Measurements from ENCODE around the gene B4GALT5.
A peak's percentile ranks its signal among the peaks of the same experiment; 100 is the strongest.

The B4GALT5 gene

GRCh38 chr20:49595811-49596561 is 117.7 kb downstream of the B4GALT5 start:
- DNase-seq (ENCODE audit: low read depth): no peak
- no peak overlapping the region for H3K4me3 ChIP-seq (ENCODE audit: low read depth, low read length)

- H3K4me3 ChIP-seq (ENCODE audit: low read depth, low read length): no peak overlapping the region
- DNase-seq (ENCODE audit: low read depth): no peak
Observed at GRCh38 chr20:49595346-49595745, 118.3 kb downstream of the B4GALT5 start.

GRCh38 chr20:49594931-49595315 is 118.8 kb downstream of the B4GALT5 start:
- no peak for DNase-seq (ENCODE audit: low read depth)
- no peak overlapping the region for H3K4me3 ChIP-seq (ENCODE audit: low read depth, low read length)

- peak; percentile 39 for DNase-seq (ENCODE audit: low read depth)
- no peak overlapping the region for H3K4me3 ChIP-seq (ENCODE audit: low read depth, low read length)
Observed at GRCh38 chr20:49594143-49594930, 119.3 kb downstream of the B4GALT5 start.

GRCh38 chr20:49593466-49594142 is 120.1 kb downstream of the B4GALT5 start:
- DNase-seq (ENCODE audit: low read depth): no peak
- H3K4me3 ChIP-seq (ENCODE audit: low read depth, low read length): no peak overlapping the region

- DNase-seq (ENCODE audit: low read depth): no peak
- H3K4me3 ChIP-seq (ENCODE audit: low read depth, low read length): no peak overlapping the region
Observed at GRCh38 chr20:49592120-49592519, 121.6 kb downstream of the B4GALT5 start.

GRCh38 chr20:49591217-49591865 is 122.3 kb downstream of the B4GALT5 start:
- no peak for DNase-seq (ENCODE audit: low read depth)
- H3K4me3 ChIP-seq (ENCODE audit: low read depth, low read length): no peak overlapping the region

- H3K4me3 ChIP-seq (ENCODE audit: low read depth, low read length): no peak overlapping the region
- no peak for DNase-seq (ENCODE audit: low read depth)
Observed at GRCh38 chr20:49590163-49591017, 123.3 kb downstream of the B4GALT5 start.

- H3K4me3 ChIP-seq (ENCODE audit: low read depth, low read length): no peak overlapping the region
- DNase-seq (ENCODE audit: low read depth): no peak
Observed at GRCh38 chr20:49589747-49590146, 123.9 kb downstream of the B4GALT5 start.

GRCh38 chr20:49587111-49587570 is 126.5 kb downstream of the B4GALT5 start:
- no peak overlapping the region for H3K4me3 ChIP-seq (ENCODE audit: low read depth, low read length)
- no peak for DNase-seq (ENCODE audit: low read depth)

- DNase-seq (ENCODE audit: low read depth): no peak
- no peak overlapping the region for H3K4me3 ChIP-seq (ENCODE audit: low read depth, low read length)
Observed at GRCh38 chr20:49585585-49586245, 128.0 kb downstream of the B4GALT5 start.

- no peak for DNase-seq (ENCODE audit: low read depth)
- no peak overlapping the region for H3K4me3 ChIP-seq (ENCODE audit: low read depth, low read length)
Observed at GRCh38 chr20:49584418-49585382, 129.0 kb downstream of the B4GALT5 start.

- H3K4me3 ChIP-seq (ENCODE audit: low read depth, low read length): no peak overlapping the region
- no peak for DNase-seq (ENCODE audit: low read depth)
Observed at GRCh38 chr20:49583669-49584417, 129.8 kb downstream of the B4GALT5 start.

GRCh38 chr20:49583343-49583668 is 130.4 kb downstream of the B4GALT5 start:
- DNase-seq (ENCODE audit: low read depth): no peak
- H3K4me3 ChIP-seq (ENCODE audit: low read depth, low read length): no peak overlapping the region
